GM23338 (cell line): ENCODE measurements around the gene VAX1. TPM values are rescaled to one million over a fixed set of nuclear protein-coding genes. Genes with fewer than 3 reads are reported as not detected.

Experiments used
- ATAC-seq: fragments of 200-7000 bp; cut with Tn5 transposase; 3 replicates; pipeline ENCODE4 v1.9.1; 2020
- DNase-seq: peaks from one replicate; pipeline ENCODE4 v3.0.0-alpha.2; 2015; ENCODE audit warnings: low spot score
- H2AFZ ChIP-seq: fragments of 200-600 bp; sonication (generic); 2 replicates; pipeline ENCODE4 v1.8.0; 2016; ENCODE audit warnings: antibody characterized with exemption, mild to moderate bottlenecking, moderate library complexity
- H3F3A ChIP-seq: fragments of 200-600 bp; sonication (generic); replicated peaks from 2 replicates; pipeline ENCODE4 v1.8.0; 2017; ENCODE audit warnings: antibody characterized with exemption, mixed run types, low read depth
- H3K27ac ChIP-seq: fragments of 200-600 bp; sonication (generic); 2 replicates; pipeline ENCODE4 v1.6.1; 2016; ENCODE audit warnings: low read depth
- H3K27me3 ChIP-seq: fragments of 200-600 bp; sonication (generic); 2 replicates; pipeline ENCODE4 v1.8.0; 2016; ENCODE audit warnings: mild to moderate bottlenecking, mixed run types, moderate library complexity; ENCODE audit not compliant: insufficient read depth
- H3K36me3 ChIP-seq: fragments of 200-600 bp; sonication (generic); 2 replicates; pipeline ENCODE4 v1.8.0; 2016; ENCODE audit warnings: mild to moderate bottlenecking; ENCODE audit not compliant: insufficient read depth
- H3K4me1 ChIP-seq: fragments of 200-600 bp; sonication (generic); 2 replicates; pipeline ENCODE4 v1.8.0; 2016; ENCODE audit warnings: mild to moderate bottlenecking, moderate library complexity; ENCODE audit not compliant: insufficient read depth
- H3K4me2 ChIP-seq: fragments of 200-600 bp; sonication (generic); 2 replicates; pipeline ENCODE4 v1.7.1; 2017; ENCODE audit warnings: mixed run types
- H3K4me3 ChIP-seq: fragments of 200-600 bp; sonication (generic); 2 replicates; pipeline ENCODE4 v1.6.1; 2016; ENCODE audit warnings: mixed run types
- H3K79me2 ChIP-seq: fragments of 200-600 bp; sonication (generic); replicated peaks from 2 replicates; pipeline ENCODE4 v1.8.0; 2017; ENCODE audit warnings: mild to moderate bottlenecking; ENCODE audit not compliant: insufficient read depth
- H3K9me2 ChIP-seq: fragments of 200-600 bp; sonication (generic); 2 replicates; pipeline ENCODE4 v1.8.0; 2017; ENCODE audit not compliant: insufficient read depth
- H4K20me1 ChIP-seq: fragments of 200-600 bp; sonication (generic); replicated peaks from 2 replicates; pipeline ENCODE4 v1.8.0; 2017; ENCODE audit warnings: mild to moderate bottlenecking; ENCODE audit not compliant: insufficient read depth
- H3K27ac Mint-ChIP-seq: 2 replicates; pipeline ENCODE4 v1.8.0; 2020; ENCODE audit warnings: inconsistent platforms, mild to moderate bottlenecking, moderate library complexity, mixed read lengths
- H3K27me3 Mint-ChIP-seq: 3 replicates; pipeline ENCODE4 v1.8.0; 2022; ENCODE audit warnings: low read depth, mild to moderate bottlenecking, moderate library complexity, mixed read lengths, inconsistent platforms; ENCODE audit not compliant: insufficient read depth, poor library complexity
- H3K36me3 Mint-ChIP-seq: 3 replicates; pipeline ENCODE4 v1.8.0; 2021; ENCODE audit warnings: low read depth, mild to moderate bottlenecking, inconsistent platforms, moderate library complexity, mixed read lengths
- H3K4me1 Mint-ChIP-seq: 3 replicates; pipeline ENCODE4 v1.8.0; 2020; ENCODE audit warnings: mild to moderate bottlenecking, inconsistent platforms, mixed read lengths
- H3K4me3 Mint-ChIP-seq: 3 replicates; pipeline ENCODE4 v1.8.0; 2021; ENCODE audit warnings: moderate library complexity, mild to moderate bottlenecking, inconsistent platforms, mixed read lengths
- H3K9me3 Mint-ChIP-seq: 3 replicates; pipeline ENCODE4 v1.8.0; 2020; ENCODE audit warnings: moderate library complexity, mild to moderate bottlenecking, inconsistent platforms, mixed read lengths
- EZH2 ChIP-seq: fragments of 200-600 bp; sonication (generic); IDR thresholded peaks from one replicate; pipeline ENCODE4 v1.8.0; 2017; ENCODE audit warnings: antibody characterized with exemption, mild to moderate bottlenecking, low read depth; ENCODE audit not compliant: unreplicated experiment
- EZH2phosphoT487 ChIP-seq: fragments of 200-600 bp; sonication (generic); IDR thresholded peaks from one replicate; pipeline ENCODE4 v1.8.1; 2018; ENCODE audit warnings: antibody characterized with exemption; ENCODE audit not compliant: unreplicated experiment
- JUNB ChIP-seq: IDR thresholded peaks from one replicate; pipeline ENCODE4 v1.6.1; 2016; ENCODE audit warnings: antibody characterized with exemption; ENCODE audit not compliant: unreplicated experiment
- NANOG ChIP-seq: IDR thresholded peaks from 2 replicates; pipeline ENCODE4 v1.6.1; 2016; ENCODE audit warnings: antibody characterized with exemption, borderline replicate concordance
- POLR2AphosphoS5 ChIP-seq: IDR thresholded peaks from 2 replicates; pipeline ENCODE4 v1.6.1; 2016; ENCODE audit warnings: antibody characterized with exemption, low read depth
- REST ChIP-seq: IDR thresholded peaks from one replicate; pipeline ENCODE4 v1.6.1; 2018; ENCODE audit warnings: antibody characterized with exemption; ENCODE audit not compliant: unreplicated experiment
- STAT1 ChIP-seq: IDR thresholded peaks from one replicate; pipeline ENCODE4 v1.6.1; 2016; ENCODE audit warnings: antibody characterized with exemption; ENCODE audit not compliant: unreplicated experiment
- ZNF114 ChIP-seq: fragments of 250-450 bp; sonication (Bioruptor Pico); IDR thresholded peaks from 2 replicates; pipeline ENCODE4 v1.5.0; 2020; ENCODE audit warnings: mild to moderate bottlenecking, moderate library complexity
- polyA plus RNA-seq: library from polyadenylated mRNA; unstranded; fragments of >200 nt; fragmentation: Nextera tagmentation; extraction: Ambion mirVana; gene quantifications from 2 replicates; pipeline ENCODE4 v1.2.1, GENCODE V29; 2016
- total RNA-seq: library from RNA; depleted of rRNA; stranded (reverse); fragments of >200 nt; shearing (Covaris generic); gene quantifications from 2 replicates; pipeline ENCODE4 v1.2.3, GENCODE V29; 2014
- TF ChIP-seq, protein P1 (sequence below), 2 experiments: fragments of 200-600 bp in 1 of 2; sonication (generic) in 1 of 2; conservative IDR thresholded peaks; 2 replicates each; pipeline versions ENCODE4 v1.5.1 to v1.6.1; 2016 to 2017; ENCODE audit warnings: antibody characterized with exemption in 2 of 2, low read depth in 2 of 2, mild to moderate bottlenecking in 2 of 2, moderate library complexity in 1 of 2

Gene VAX1
- total and polyA plus RNA-seq, 2 experiments from 2014 or later, result not detected

- TF ChIP-seq REST (no peak), EZH2 (peak; percentile 74), POLR2AphosphoS5 (no peak), EZH2phosphoT487 (peak; percentile 46), STAT1 (no peak)
- TF ChIP-seq, protein P1, sequence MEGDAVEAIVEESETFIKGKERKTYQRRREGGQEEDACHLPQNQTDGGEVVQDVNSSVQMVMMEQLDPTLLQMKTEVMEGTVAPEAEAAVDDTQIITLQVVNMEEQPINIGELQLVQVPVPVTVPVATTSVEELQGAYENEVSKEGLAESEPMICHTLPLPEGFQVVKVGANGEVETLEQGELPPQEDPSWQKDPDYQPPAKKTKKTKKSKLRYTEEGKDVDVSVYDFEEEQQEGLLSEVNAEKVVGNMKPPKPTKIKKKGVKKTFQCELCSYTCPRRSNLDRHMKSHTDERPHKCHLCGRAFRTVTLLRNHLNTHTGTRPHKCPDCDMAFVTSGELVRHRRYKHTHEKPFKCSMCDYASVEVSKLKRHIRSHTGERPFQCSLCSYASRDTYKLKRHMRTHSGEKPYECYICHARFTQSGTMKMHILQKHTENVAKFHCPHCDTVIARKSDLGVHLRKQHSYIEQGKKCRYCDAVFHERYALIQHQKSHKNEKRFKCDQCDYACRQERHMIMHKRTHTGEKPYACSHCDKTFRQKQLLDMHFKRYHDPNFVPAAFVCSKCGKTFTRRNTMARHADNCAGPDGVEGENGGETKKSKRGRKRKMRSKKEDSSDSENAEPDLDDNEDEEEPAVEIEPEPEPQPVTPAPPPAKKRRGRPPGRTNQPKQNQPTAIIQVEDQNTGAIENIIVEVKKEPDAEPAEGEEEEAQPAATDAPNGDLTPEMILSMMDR (conservative IDR thresholded peaks at IDR 0.05; ENCODE audit: low read depth in 2 of 2), result no peak
Observed at GRCh38 chr10:117163954-117164548, 26.0 kb upstream of the VAX1 start (continued).

GRCh38 chr10:117163061-117163953 lies 25.2 kb upstream of the VAX1 start:
- Histone ChIP-seq H2AFZ (no peak overlapping the region; the same call in 1 of the 2 replicates), H3K4me3 (peak overlapping the region; percentile 54), H3K36me3 (no peaks in the 10 kb centered on the region), H3K4me2 (peak overlapping the region; percentile 78), H3K9me2 (no peaks in the 10 kb centered on the region), H3K4me1 (peaks cover 50% of the 10 kb centered on the region), H3K79me2 (no peaks in the 10 kb centered on the region), H3F3A (0 out of 2 replicates have a peak, but pooled peaks cover 6% of the 10 kb centered on the region), H3K27me3 (peaks cover 96% of the 10 kb centered on the region), H4K20me1 (peaks cover 5% of the 10 kb centered on the region; the same call in 1 of the 2 replicates), H3K27ac (no peak overlapping the region)
- TF ChIP-seq EZH2, result peak; percentile 79
- TF ChIP-seq NANOG, result no peak
- TF ChIP-seq STAT1, result no peak
- no peak for TF ChIP-seq JUNB
- TF ChIP-seq, protein P1 (conservative IDR thresholded peaks at IDR 0.05; ENCODE audit: low read depth in 2 of 2), result peak; percentile 24 to 41; a peak in 2 of 4 replicates
- TF ChIP-seq ZNF114 (CRISPR knock-in tag), result no peak
- Mint-ChIP-seq H3K36me3 (no peaks in the 10 kb centered on the region), H3K4me1 (peaks cover 59% of the 10 kb centered on the region), H3K27ac (no peak overlapping the region), H3K27me3 (peaks cover 96% of the 10 kb centered on the region), H3K9me3 (no peaks in the 10 kb centered on the region; the same call in 2 of the 3 replicates), H3K4me3 (peak overlapping the region; percentile 57)
- ATAC-seq, result peak; percentile 61
- peak; percentile 81 for DNase-seq
